Small intestine (tissue), 16 donors: Measurements from ENCODE around the gene ERO1A. TPM values are rescaled to one million over a fixed set of nuclear protein-coding genes. Genes with fewer than 3 reads are reported as not detected.

Experiments
- DNase-seq, 2 donors: peaks; one replicate each; pipeline versions ENCODE4 v3.0.0 to v3.0.0-alpha.2; 2013
- FAIRE-seq: peaks from 2 replicates; lab custom pipeline; 2012; peaks lifted over from hg19 to GRCh38; lab: Jason Lieb, UNC
- H3K27ac ChIP-seq, 3 donors: one replicate each; pipeline ENCODE4 v1.5.1; 2013; ENCODE audit warnings: low read length in 2 of 3, mild to moderate bottlenecking in 2 of 3, control low read depth in 1 of 3, inconsistent platforms in 1 of 3, low read depth in 1 of 3, moderate library complexity in 1 of 3
- H3K27me3 ChIP-seq, 3 donors: one replicate each; pipeline ENCODE4 v1.6.1; 2013; ENCODE audit warnings: low read length in 3 of 3, inconsistent platforms in 1 of 3; ENCODE audit not compliant: control insufficient read depth in 3 of 3, insufficient read depth in 3 of 3
- H3K36me3 ChIP-seq, 3 donors: one replicate each; pipeline ENCODE4 v1.6.1; 2013; ENCODE audit warnings: low read length in 3 of 3, inconsistent platforms in 1 of 3, low read depth in 1 of 3, mild to moderate bottlenecking in 1 of 3, moderate library complexity in 1 of 3; ENCODE audit not compliant: control insufficient read depth in 3 of 3, insufficient read depth in 2 of 3
- H3K4me1 ChIP-seq, 3 donors: one replicate each; pipeline ENCODE4 v1.6.1; 2013; ENCODE audit warnings: low read length in 2 of 3, inconsistent platforms in 1 of 3, low read depth in 1 of 3, mild to moderate bottlenecking in 1 of 3, moderate library complexity in 1 of 3; ENCODE audit not compliant: control insufficient read depth in 3 of 3, insufficient read depth in 2 of 3
- H3K4me3 ChIP-seq, 3 donors: one replicate each; pipeline ENCODE4 v1.5.1; 2013; ENCODE audit warnings: low read length in 3 of 3, control low read depth in 1 of 3, inconsistent platforms in 1 of 3, low read depth in 1 of 3, mild to moderate bottlenecking in 1 of 3, moderate library complexity in 1 of 3
- H3K9me3 ChIP-seq, 2 donors: one replicate each; pipeline ENCODE4 v1.6.1; 2013; ENCODE audit warnings: low read depth in 1 of 2, low read length in 1 of 2; ENCODE audit not compliant: control insufficient read depth in 2 of 2, insufficient read depth in 1 of 2
- WGBS, 3 donors: extraction: QIAGEN DNeasy Blood & Tissue Kit; methylation state at CpG; one replicate each; pipeline ENCODE4 v1.1.7; 2013; 5-methylcytosine and 5-hydroxymethylcytosine counted together
- long read RNA-seq, 10 donors: transcript quantifications; one replicate each; lab custom pipeline, GENCODE V29; 2026
- polyA plus RNA-seq, 4 donors: library from polyadenylated mRNA; stranded (reverse) in 3 of 4; unstranded in 1 of 4; fragments of 200-250 nt in 3 of 4; fragments of 120-200 nt in 1 of 4; gene quantifications; one replicate each; pipeline versions ENCODE4 v1.2.1 to v1.2.3, GENCODE V29; 2013
- donor health status: healthy with polysubstance abuse.
- donor health status: control.
- donor health status: control.
- donor health status: Bipolar disorder and iron deficiency.
- donor health status: healthy.

The ERO1A gene
- 10 to 100 TPM in 2 of 4 donors, 1 to 10 TPM in 2; 7.8 to 44.8 (median 14.3) TPM for polyA plus RNA-seq
- long read RNA-seq, donor 1, result 0 reads
- long read RNA-seq, donor 2, result 0 reads
- long read RNA-seq, donor 3, result 0 reads
- long read RNA-seq, donor 4, result 0 reads
- long read RNA-seq, donor 5, result 0 reads
- long read RNA-seq, donor 6, partial matches to known transcripts, result 12 of 13 reads
- long read RNA-seq, donor 6, other reads (novel, unspliced or antisense), result 0 of 13 reads
- long read RNA-seq, donor 7, result 0 reads
- long read RNA-seq, donor 8, result 0 reads
- long read RNA-seq, donor 9, partial matches to known transcripts, result 0 of 1 reads
- long read RNA-seq, donor 9, other reads (novel, unspliced or antisense), result 0 of 1 reads
- long read RNA-seq, donor 10, partial matches to known transcripts, result 13 of 22 reads
- long read RNA-seq, donor 10, other reads (novel, unspliced or antisense), result 8 of 22 reads

- FAIRE-seq, result no peak
- 0 to 1% (median 1%) methylated on average over 47 to 78 of the region's 78 CpGs for WGBS, 3 donors
These were observed at the start of gene ERO1A for GRCh38 chr14:52695481-52696091. Gene ERO1A (minus strand): TSS chr14:52695558. CDS start chr14:52695481, 77 bp downstream.

GRCh38 chr14:52741865-52742264 lies 46.5 kb upstream of the ERO1A start:
- Histone ChIP-seq H3K4me1 (peaks cover 0 to 4% (median 2%) of the 10 kb centered on the region in 3 donors), H3K4me3 (no peak overlapping the region), H3K36me3 (peaks cover 0 to 9% (median 0%) of the 10 kb centered on the region in 3 donors), H3K27ac (peak overlapping the region in 2 of 3 donors; percentile 78 to 95), H3K27me3 (no peaks in the 10 kb centered on the region), H3K9me3 (no peaks in the 10 kb centered on the region)
- no peak for FAIRE-seq
- DNase-seq, result no peak

More at GRCh38 chr14:52695481-52696091, at the start of gene ERO1A:
- Histone ChIP-seq H3K9me3 (no peaks in the 10 kb centered on the region), H3K27me3 (no peaks in the 10 kb centered on the region), H3K4me1 (peaks cover 3 to 30% (median 10%) of the 10 kb centered on the region in 3 donors), H3K36me3 (peaks cover 0 to 7% (median 0%) of the 10 kb centered on the region in 3 donors), H3K4me3 (peak within 1 kb of the TSS; percentile 77 to 98 (median 77)), H3K27ac (peak within 1 kb of the TSS; percentile 98 to 100 (median 98))
- DNase-seq, result peak; percentile 90 to 94

- no peak for FAIRE-seq
- no peaks in the 10 kb centered on the region for H3K27me3 ChIP-seq
- no peaks in the 10 kb centered on the region for H3K9me3 ChIP-seq
- H3K4me1 ChIP-seq, result peaks cover 0 to 4% (median 2%) of the 10 kb centered on the region in 3 donors
- H3K27ac ChIP-seq, result no peak overlapping the region
- WGBS, 3 donors, result 92 to 97% (median 95%) methylated on average over 1 of the region's 1 CpG
- no peak for DNase-seq
- H3K36me3 ChIP-seq, result peaks cover 0 to 9% (median 0%) of the 10 kb centered on the region in 3 donors
- no peak overlapping the region for H3K4me3 ChIP-seq
These were observed 45.4 kb upstream of the ERO1A start for GRCh38 chr14:52740751-52741150.

- Histone ChIP-seq H3K27ac (no peak overlapping the region), H3K27me3 (no peaks in the 10 kb centered on the region), H3K36me3 (peaks cover 0 to 10% (median 2%) of the 10 kb centered on the region in 3 donors), H3K9me3 (no peaks in the 10 kb centered on the region), H3K4me3 (no peak overlapping the region), H3K4me1 (peaks cover 0 to 4% (median 2%) of the 10 kb centered on the region in 3 donors)
- no peak for DNase-seq
- FAIRE-seq, result no peak
These were observed 43.1 kb upstream of the ERO1A start for GRCh38 chr14:52738409-52738808.

- H3K4me1 ChIP-seq, result no peaks in the 10 kb centered on the region
- no peaks in the 10 kb centered on the region for H3K9me3 ChIP-seq
- WGBS, 3 donors, result 62 to 81% (median 70%) methylated on average over 1 of the region's 1 CpG
- DNase-seq (no peak), FAIRE-seq (no peak)
- H3K27ac ChIP-seq, result no peak overlapping the region
- H3K27me3 ChIP-seq, result no peaks in the 10 kb centered on the region
- no peak overlapping the region for H3K4me3 ChIP-seq
- H3K36me3 ChIP-seq, result peaks cover 0 to 18% (median 5%) of the 10 kb centered on the region in 3 donors
These were observed 40.6 kb upstream of the ERO1A start for GRCh38 chr14:52735921-52736489.

- no peak overlapping the region for H3K27ac ChIP-seq
- no peaks in the 10 kb centered on the region for H3K9me3 ChIP-seq
- no peaks in the 10 kb centered on the region for H3K27me3 ChIP-seq
- FAIRE-seq (no peak), DNase-seq (no peak)
- no peak overlapping the region for H3K4me3 ChIP-seq
- H3K36me3 ChIP-seq, result peaks cover 0 to 14% (median 5%) of the 10 kb centered on the region in 3 donors
- 95 to 97% (median 96%) methylated on average over 9 of the region's 9 CpGs for whole genome bisulfite sequencing, 3 donors
- no peaks in the 10 kb centered on the region for H3K4me1 ChIP-seq
These were observed 38.5 kb upstream of the ERO1A start for GRCh38 chr14:52733824-52734223.

GRCh38 chr14:52730709-52731111 lies 35.4 kb upstream of the ERO1A start:
- FAIRE-seq, result no peak
- 1% methylated on average over 11 of the region's 11 CpGs for WGBS, 3 donors
- H3K36me3 ChIP-seq, result peaks cover 0 to 23% (median 5%) of the 10 kb centered on the region in 3 donors

More at GRCh38 chr14:52730709-52731111, 35.4 kb upstream of the ERO1A start:
- DNase-seq, result peak in 1 of 2 donors; percentile 37
- H3K4me3 ChIP-seq, result peak overlapping the region; percentile 84 to 100 (median 93)
- no peaks in the 10 kb centered on the region for H3K4me1 ChIP-seq
- no peaks in the 10 kb centered on the region for H3K9me3 ChIP-seq
- peak overlapping the region; percentile 78 to 94 (median 89) for H3K27ac ChIP-seq
- H3K27me3 ChIP-seq, result no peaks in the 10 kb centered on the region
